Neuronal stem cell (in vitro differentiated cells): ENCODE measurements around the gene RPS2.

ENCODE experiments used
- DNase-seq: peaks from one replicate; pipeline ENCODE4 v3.0.0-alpha.2; 2013; ENCODE audit warnings: low spot score
- H2AFZ ChIP-seq: one replicate; pipeline ENCODE4 v1.6.1; 2013; ENCODE audit warnings: mild to moderate bottlenecking, low read length, inconsistent platforms
- H2AK5ac ChIP-seq: 2 replicates; pipeline ENCODE4 v1.6.1; 2013; ENCODE audit warnings: low read depth, mild to moderate bottlenecking, inconsistent platforms, low read length, moderate library complexity, mixed read lengths
- H2BK120ac ChIP-seq: 2 replicates; pipeline ENCODE4 v1.6.1; 2013; ENCODE audit warnings: low read depth, mild to moderate bottlenecking, inconsistent platforms, low read length, moderate library complexity, mixed read lengths
- H2BK12ac ChIP-seq: one replicate; pipeline ENCODE4 v1.6.1; 2013; ENCODE audit warnings: low read length, inconsistent platforms
- H2BK15ac ChIP-seq: 2 replicates; pipeline ENCODE4 v1.6.1; 2013; ENCODE audit warnings: mild to moderate bottlenecking, low read length, inconsistent platforms, mixed read lengths
- H2BK5ac ChIP-seq: one replicate; pipeline ENCODE4 v1.6.1; 2013; ENCODE audit warnings: inconsistent platforms, mild to moderate bottlenecking, low read length, moderate library complexity
- H3K14ac ChIP-seq: one replicate; pipeline ENCODE4 v1.6.1; 2013; ENCODE audit warnings: low read length, inconsistent platforms
- H3K18ac ChIP-seq: 2 replicates; pipeline ENCODE4 v1.6.1; 2013; ENCODE audit warnings: low read length, inconsistent platforms
- H3K23ac ChIP-seq: 2 replicates; pipeline ENCODE4 v1.6.1; 2013; ENCODE audit warnings: low read depth, mild to moderate bottlenecking, mixed read lengths, low read length, inconsistent platforms; ENCODE audit not compliant: poor library complexity
- H3K27ac ChIP-seq: replicated peaks from 3 replicates; pipeline ENCODE4 v1.5.1; 2013; ENCODE audit warnings: low read length, inconsistent platforms
- H3K27me3 ChIP-seq, 3 experiments: 2 replicates each; pipeline ENCODE4 v1.6.1; 2013; ENCODE audit warnings: low read length in 3 of 3, mild to moderate bottlenecking in 2 of 3, inconsistent platforms in 1 of 3, low read depth in 1 of 3, mixed read lengths in 1 of 3, moderate library complexity in 1 of 3; ENCODE audit not compliant: control insufficient read depth in 3 of 3, insufficient read depth in 3 of 3
- H3K36me3 ChIP-seq, 2 donors: replicated peaks in 1 of 2; 2 replicates each; pipeline ENCODE4 v1.6.1; 2013; ENCODE audit warnings: low read length in 2 of 2; ENCODE audit not compliant: control insufficient read depth in 2 of 2, insufficient read depth in 2 of 2
- H3K4ac ChIP-seq: 2 replicates; pipeline ENCODE4 v1.6.1; 2013; ENCODE audit warnings: inconsistent platforms, mild to moderate bottlenecking, low read length, moderate library complexity
- H3K4me1 ChIP-seq, 2 donors: 1 replicate in 1 of 2; 2 replicates in 1 of 2; pipeline ENCODE4 v1.6.1; 2013; ENCODE audit warnings: low read length in 2 of 2, low read depth in 1 of 2; ENCODE audit not compliant: control insufficient read depth in 2 of 2, insufficient read depth in 1 of 2
- H3K4me2 ChIP-seq: one replicate; pipeline ENCODE4 v1.6.1; 2013; ENCODE audit warnings: mild to moderate bottlenecking, low read length, inconsistent platforms; ENCODE audit not compliant: insufficient read depth, poor library complexity, severe bottlenecking
- H3K4me3 ChIP-seq, 2 donors: 2 replicates each; pipeline ENCODE4 v1.5.1; 2013; ENCODE audit warnings: low read length in 2 of 2, mild to moderate bottlenecking in 2 of 2, inconsistent platforms in 1 of 2, moderate library complexity in 1 of 2
- H3K79me1 ChIP-seq: one replicate; pipeline ENCODE4 v1.6.1; 2013; ENCODE audit warnings: low read depth, mild to moderate bottlenecking, inconsistent platforms, low read length, moderate library complexity
- H3K9ac ChIP-seq: one replicate; pipeline ENCODE4 v1.6.1; 2013; ENCODE audit warnings: mild to moderate bottlenecking, low read depth, low read length, inconsistent platforms; ENCODE audit not compliant: poor library complexity
- H3K9me3 ChIP-seq, 2 donors: replicated peaks in 1 of 2; 2 replicates each; pipeline versions ENCODE3 to v1.6.1; 2013; ENCODE audit warnings: low read length in 2 of 2, mild to moderate bottlenecking in 2 of 2, inconsistent platforms in 1 of 2, low read depth in 1 of 2, mixed read lengths in 1 of 2, moderate library complexity in 1 of 2; ENCODE audit not compliant: control insufficient read depth in 2 of 2, insufficient read depth in 1 of 2
- H4K8ac ChIP-seq: one replicate; pipeline ENCODE4 v1.6.1; 2013; ENCODE audit warnings: low read depth, mild to moderate bottlenecking, inconsistent platforms, low read length, moderate library complexity
- H4K91ac ChIP-seq: one replicate; pipeline ENCODE4 v1.6.1; 2013; ENCODE audit warnings: low read length, low read depth, mild to moderate bottlenecking, inconsistent platforms; ENCODE audit not compliant: poor library complexity
- WGBS, 2 donors: extraction: QIAGEN DNeasy Blood & Tissue Kit; methylation state at CpG; one replicate each; pipeline ENCODE4 v1.1.7; 2013; ENCODE audit warnings: missing lambda C conversion rate in 2 of 2, mixed read lengths in 1 of 2; ENCODE audit not compliant: insufficient read length in 2 of 2, insufficient replicate concordance in 1 of 2; ENCODE audit errors: extremely low coverage in 2 of 2; 5-methylcytosine and 5-hydroxymethylcytosine counted together

The RPS2 gene

GRCh38 chr16:1998852-1999801, 34.5 kb upstream of the RPS2 start:
- Histone ChIP-seq H4K8ac (no peak overlapping the region), H3K36me3 (peaks cover 41 to 74% of the 10 kb centered on the region in 2 donors), H4K91ac (no peak overlapping the region), H2BK15ac (no peak overlapping the region), H3K4me1 (peaks cover 4 to 6% of the 10 kb centered on the region in 2 donors), H3K4me2 (no peak overlapping the region), H3K18ac (peak overlapping the region; percentile 28), H3K9me3 (no peaks in the 10 kb centered on the region), H3K4me3 (no peak overlapping the region), H3K14ac (no peak overlapping the region), H2AK5ac (no peak overlapping the region), H2AFZ (no peak overlapping the region), H3K79me1 (peaks cover 22% of the 10 kb centered on the region), H3K23ac (no peak overlapping the region), H3K4ac (no peak overlapping the region), H3K27ac (no peak overlapping the region), H3K9ac (peak overlapping the region; percentile 21), H2BK120ac (no peak overlapping the region), H2BK12ac (peak overlapping the region; percentile 22), H3K27me3 (no peaks in the 10 kb centered on the region), H2BK5ac (peak overlapping the region; percentile 39)
- WGBS, 2 donors, result no CpG with 5 or more reads among the region's 39 CpGs
- DNase-seq, result no peak

- H3K27ac ChIP-seq, result no peak overlapping the region
- peaks cover 41 to 70% of the 10 kb centered on the region in 2 donors for H3K36me3 ChIP-seq
- H2BK15ac ChIP-seq, result no peak overlapping the region
Measured at GRCh38 chr16:1998360-1998835, 33.8 kb upstream of the RPS2 start.

GRCh38 chr16:1997494-1998359, 33.1 kb upstream of the RPS2 start:
- peaks cover 0 to 5% (median 0%) of the 10 kb centered on the region in 3 experiments for H3K27me3 ChIP-seq
- no peaks in the 10 kb centered on the region for H3K4me1 ChIP-seq
- peak overlapping the region; percentile 17 for H3K18ac ChIP-seq
- no peak overlapping the region for H3K27ac ChIP-seq
- H3K79me1 ChIP-seq, result peaks cover 15% of the 10 kb centered on the region
- no peak overlapping the region for H3K4me3 ChIP-seq
- H2BK120ac ChIP-seq, result no peak overlapping the region
- no peaks in the 10 kb centered on the region for H3K9me3 ChIP-seq
- no peak overlapping the region for H2AFZ ChIP-seq
- no peak overlapping the region for H4K91ac ChIP-seq
- no peak overlapping the region for H3K23ac ChIP-seq
- H2BK5ac ChIP-seq, result no peak overlapping the region
- no peak overlapping the region for H2BK15ac ChIP-seq
- H2AK5ac ChIP-seq, result no peak overlapping the region
- H2BK12ac ChIP-seq, result no peak overlapping the region
- peaks cover 40 to 63% of the 10 kb centered on the region in 2 donors for H3K36me3 ChIP-seq
- H4K8ac ChIP-seq, result no peak overlapping the region
- H3K14ac ChIP-seq, result no peak overlapping the region
- DNase-seq, result no peak
- no peak overlapping the region for H3K4me2 ChIP-seq
- H3K9ac ChIP-seq, result no peak overlapping the region
- no CpG with 5 or more reads among the region's 26 CpGs for WGBS, 2 donors
- H3K4ac ChIP-seq, result no peak overlapping the region

More at GRCh38 chr16:1998360-1998835, 33.8 kb upstream of the RPS2 start:
- Histone ChIP-seq H3K18ac (no peak overlapping the region), H3K4me1 (no peaks in the 10 kb centered on the region), H2BK12ac (no peak overlapping the region), H3K4me2 (no peak overlapping the region), H3K4ac (no peak overlapping the region), H2BK5ac (no peak overlapping the region), H2AFZ (no peak overlapping the region), H4K91ac (no peak overlapping the region), H3K23ac (no peak overlapping the region), H3K14ac (no peak overlapping the region), H4K8ac (no peak overlapping the region), H2AK5ac (no peak overlapping the region), H3K9ac (no peak overlapping the region), H2BK120ac (no peak overlapping the region), H3K79me1 (peaks cover 18% of the 10 kb centered on the region), H3K4me3 (no peak overlapping the region), H3K27me3 (peaks cover 0 to 4% (median 0%) of the 10 kb centered on the region in 3 experiments), H3K9me3 (no peaks in the 10 kb centered on the region)
- DNase-seq, result no peak
- WGBS, 2 donors, result no CpG with 5 or more reads among the region's 27 CpGs
